HK-2 (cell line): ENCODE results near the gene ARID4B.
"Not testable (repeated sequence)": the region's sequence is repeated elsewhere in the genome, so short reads cannot be mapped to it uniquely, and the experiment has no call there.

Experiments used
- DNase-seq: peaks from one replicate; pipeline ENCODE4 v3.0.0-alpha.2; 2018; ENCODE audit not compliant: unreplicated experiment

The ARID4B gene

GRCh38 chr1:235268379-235269125 is 59.4 kb downstream of the ARID4B start:
- no peak for DNase-seq

GRCh38 chr1:235266967-235267366 is 61.0 kb downstream of the ARID4B start:
- no peak for DNase-seq

GRCh38 chr1:235266325-235266724 is 61.7 kb downstream of the ARID4B start:
- no peak for DNase-seq

GRCh38 chr1:235265900-235266299 is 62.1 kb downstream of the ARID4B start:
- no peak for DNase-seq

GRCh38 chr1:235264327-235264726 is 63.7 kb downstream of the ARID4B start:
- DNase-seq = no peak

GRCh38 chr1:235262539-235262938 is 65.4 kb downstream of the ARID4B start:
- DNase-seq = no peak

GRCh38 chr1:235261243-235261642 is 66.7 kb downstream of the ARID4B start:
- DNase-seq = no peak

GRCh38 chr1:235259133-235259778 is 68.7 kb downstream of the ARID4B start:
- no peak for DNase-seq

GRCh38 chr1:235258068-235258467 is 69.9 kb downstream of the ARID4B start:
- not testable (repeated sequence) for DNase-seq

- no peak for DNase-seq
These were observed 73.3 kb downstream of the ARID4B start for GRCh38 chr1:235254721-235255120.

- DNase-seq = peak; percentile 54
These were observed 74.6 kb downstream of the ARID4B start for GRCh38 chr1:235253219-235253962.

- DNase-seq = no peak
These were observed 77.5 kb downstream of the ARID4B start for GRCh38 chr1:235250430-235250829.

- DNase-seq = no peak
These were observed 81.7 kb downstream of the ARID4B start for GRCh38 chr1:235246022-235246948.

GRCh38 chr1:235244974-235245592 is 82.9 kb downstream of the ARID4B start:
- DNase-seq = no peak

- no peak for DNase-seq
These were observed 87.0 kb downstream of the ARID4B start for GRCh38 chr1:235240960-235241359.

- no peak for DNase-seq
These were observed 88.1 kb downstream of the ARID4B start for GRCh38 chr1:235239851-235240250.

GRCh38 chr1:235238558-235238957 is 89.4 kb downstream of the ARID4B start:
- no peak for DNase-seq

GRCh38 chr1:235236128-235236527 is 91.9 kb downstream of the ARID4B start:
- no peak for DNase-seq

GRCh38 chr1:235229868-235230267 is 98.1 kb downstream of the ARID4B start:
- no peak for DNase-seq

GRCh38 chr1:235227414-235227813 is 100.6 kb downstream of the ARID4B start:
- DNase-seq = no peak

GRCh38 chr1:235226933-235227332 is 101.0 kb downstream of the ARID4B start:
- DNase-seq = no peak
